ENCODE data around the gene KXD1. TPM values are rescaled to one million over a fixed set of nuclear protein-coding genes. Genes with fewer than 3 reads are reported as not detected.
A peak's percentile ranks its signal among the peaks of the same experiment; 100 is the strongest.

KXD1 gene
- total and polyA plus RNA-seq, 8 donors = 30.8 to 513 (median 77.8) TPM

DNA sequence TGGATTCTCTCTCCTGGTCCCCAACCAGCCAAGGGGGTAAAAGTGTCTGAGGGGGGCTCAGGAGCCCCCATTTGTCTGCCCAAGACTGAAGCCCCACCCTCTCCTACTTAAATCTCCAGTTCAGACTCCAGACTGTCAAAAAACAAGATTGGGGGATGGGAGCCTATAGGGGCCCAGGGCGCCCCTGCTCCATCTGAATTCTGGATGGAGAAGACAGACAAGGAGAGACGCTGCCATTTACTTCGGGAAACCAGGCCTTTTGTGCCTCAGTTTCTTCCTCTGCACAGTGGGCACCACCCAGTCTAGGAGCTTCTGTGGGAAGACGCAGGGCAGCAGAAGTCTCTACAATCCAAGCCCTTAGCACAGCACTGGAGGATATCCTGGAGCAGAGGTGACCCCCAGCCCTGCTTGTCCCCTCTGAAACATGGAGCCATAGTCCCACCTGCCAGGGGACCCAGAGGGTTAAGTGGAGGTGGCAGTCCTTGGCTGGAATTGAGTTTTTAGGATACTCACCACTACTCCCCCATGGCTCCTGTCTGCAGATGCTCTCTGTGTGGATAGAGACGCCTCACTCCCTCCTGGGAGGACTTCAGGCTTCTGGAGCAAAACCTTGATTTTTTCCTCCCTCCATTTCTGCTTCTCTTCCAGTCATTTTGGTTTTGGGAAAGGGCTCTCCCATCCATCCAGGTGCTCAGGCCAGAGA lies 50.6 kb downstream of the KXD1 start:
- intact Hi-C loops (cut with DNase I; ENCODE audit: low total_unique reads) = no loop called here
- Histone ChIP-seq H3K27me3 (peaks cover 62 to 97% (median 96%) of the 10 kb centered on the region in 3 donors), H3K4me3 (no peak overlapping the region), H3K4me1 (peaks cover 51 to 66% (median 65%) of the 10 kb centered on the region in 4 donors), H3K9me3 (no peaks in the 10 kb centered on the region), H3K36me3 (no peaks in the 10 kb centered on the region), H3K27ac (no peak overlapping the region)
- TF ChIP-seq EP300 (IDR thresholded peaks at IDR 0.05) (no peak), POLR2A (IDR thresholded peaks at IDR 0.05) (no peak), POLR2AphosphoS5 (IDR thresholded peaks at IDR 0.05) (no peak)
- TF ChIP-seq, protein P1, sequence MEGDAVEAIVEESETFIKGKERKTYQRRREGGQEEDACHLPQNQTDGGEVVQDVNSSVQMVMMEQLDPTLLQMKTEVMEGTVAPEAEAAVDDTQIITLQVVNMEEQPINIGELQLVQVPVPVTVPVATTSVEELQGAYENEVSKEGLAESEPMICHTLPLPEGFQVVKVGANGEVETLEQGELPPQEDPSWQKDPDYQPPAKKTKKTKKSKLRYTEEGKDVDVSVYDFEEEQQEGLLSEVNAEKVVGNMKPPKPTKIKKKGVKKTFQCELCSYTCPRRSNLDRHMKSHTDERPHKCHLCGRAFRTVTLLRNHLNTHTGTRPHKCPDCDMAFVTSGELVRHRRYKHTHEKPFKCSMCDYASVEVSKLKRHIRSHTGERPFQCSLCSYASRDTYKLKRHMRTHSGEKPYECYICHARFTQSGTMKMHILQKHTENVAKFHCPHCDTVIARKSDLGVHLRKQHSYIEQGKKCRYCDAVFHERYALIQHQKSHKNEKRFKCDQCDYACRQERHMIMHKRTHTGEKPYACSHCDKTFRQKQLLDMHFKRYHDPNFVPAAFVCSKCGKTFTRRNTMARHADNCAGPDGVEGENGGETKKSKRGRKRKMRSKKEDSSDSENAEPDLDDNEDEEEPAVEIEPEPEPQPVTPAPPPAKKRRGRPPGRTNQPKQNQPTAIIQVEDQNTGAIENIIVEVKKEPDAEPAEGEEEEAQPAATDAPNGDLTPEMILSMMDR (IDR thresholded peaks at IDR 0.05) = no peak
- WGBS, 5 donors = 35 to 55% (median 40%) methylated on average over 4 to 5 of the region's 5 CpGs
- DNase-seq = no peak

DNA sequence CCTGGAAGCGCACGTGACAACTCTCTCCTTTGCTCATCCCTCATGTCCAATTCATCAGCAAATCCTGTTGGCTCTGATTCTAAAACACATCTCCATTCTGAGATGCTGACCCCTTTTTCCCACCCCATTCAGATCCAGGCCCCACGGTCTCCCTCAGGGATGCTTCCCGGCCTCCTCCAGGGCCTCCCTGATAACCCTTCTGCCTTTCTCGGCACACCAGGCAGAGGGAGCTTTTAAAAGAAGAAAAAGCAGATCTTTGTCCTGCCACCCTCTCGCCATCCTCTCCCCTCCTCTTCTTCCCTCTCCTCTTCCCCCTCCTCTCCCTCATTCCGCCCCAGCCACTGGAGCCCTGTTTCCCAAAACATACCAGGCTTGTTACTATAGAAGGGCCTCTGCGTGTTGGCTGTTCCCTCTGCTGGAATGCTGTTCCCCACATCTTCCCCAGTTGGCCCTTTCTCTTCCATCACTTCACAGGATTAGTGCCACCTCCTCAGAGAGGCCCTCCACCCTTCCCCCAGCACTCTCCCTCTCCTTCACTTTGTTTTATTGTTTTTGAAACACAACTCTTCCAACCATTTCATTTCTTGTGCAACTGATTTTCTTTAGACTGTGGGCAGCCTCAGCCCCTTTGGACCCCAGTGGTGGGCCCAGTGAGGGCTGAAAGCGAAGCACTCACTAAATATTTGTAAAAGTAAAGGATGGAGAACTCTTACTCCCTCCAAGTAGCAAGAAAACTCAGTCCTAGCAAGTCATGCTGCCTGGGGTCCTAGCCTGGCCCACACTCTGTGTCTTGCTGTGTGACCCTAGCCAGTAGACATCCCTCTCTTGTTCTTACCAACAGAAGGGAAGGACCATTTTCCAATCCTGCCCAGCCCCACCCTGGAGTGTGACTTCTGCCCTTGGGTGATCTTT lies 51.4 kb downstream of the KXD1 start:
- Histone ChIP-seq H3K27me3 (peaks cover 57 to 97% (median 96%) of the 10 kb centered on the region in 3 donors), H3K36me3 (no peaks in the 10 kb centered on the region), H3K9me3 (no peaks in the 10 kb centered on the region), H3K4me3 (no peak overlapping the region), H3K4me1 (peaks cover 48 to 61% (median 58%) of the 10 kb centered on the region in 4 donors), H3K27ac (no peak overlapping the region)
- intact Hi-C loops (cut with DNase I; ENCODE audit: low total_unique reads) = no loop called here
- TF ChIP-seq EP300 (IDR thresholded peaks at IDR 0.05) = no peak
- TF ChIP-seq POLR2AphosphoS5 (IDR thresholded peaks at IDR 0.05) = no peak
- TF ChIP-seq, protein P1 (IDR thresholded peaks at IDR 0.05) = no peak
- no peak for TF ChIP-seq POLR2A (IDR thresholded peaks at IDR 0.05)
- DNase-seq = no peak
- 49 to 59% (median 58%) methylated on average over 9 of the region's 9 CpGs for WGBS, 5 donors

DNA sequence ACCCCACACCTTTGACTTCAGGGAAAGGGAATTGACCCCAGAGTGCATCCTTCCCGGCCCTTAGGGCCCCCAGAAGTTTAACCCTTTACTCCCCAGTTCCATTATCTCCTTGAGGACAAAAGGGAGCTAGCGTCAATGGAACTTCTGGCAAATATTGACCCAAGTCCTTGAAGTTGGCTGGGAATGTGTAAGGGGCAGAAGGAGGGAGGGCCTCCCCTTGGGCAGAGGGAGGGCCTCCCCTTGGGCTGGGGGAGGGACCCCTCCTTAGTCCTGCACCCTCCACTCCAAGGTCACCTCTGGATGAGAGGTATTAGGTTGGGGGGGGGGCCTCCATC lies 52.0 kb downstream of the KXD1 start:
- H3K27me3 ChIP-seq = peaks cover 52 to 97% (median 96%) of the 10 kb centered on the region in 3 donors
- TF ChIP-seq POLR2AphosphoS5 (IDR thresholded peaks at IDR 0.05) (no peak), POLR2A (IDR thresholded peaks at IDR 0.05) (no peak), EP300 (IDR thresholded peaks at IDR 0.05) (no peak)
- TF ChIP-seq, protein P1 (IDR thresholded peaks at IDR 0.05) = no peak
- intact Hi-C loops (cut with DNase I; ENCODE audit: low total_unique reads) = no loop called here

DNA sequence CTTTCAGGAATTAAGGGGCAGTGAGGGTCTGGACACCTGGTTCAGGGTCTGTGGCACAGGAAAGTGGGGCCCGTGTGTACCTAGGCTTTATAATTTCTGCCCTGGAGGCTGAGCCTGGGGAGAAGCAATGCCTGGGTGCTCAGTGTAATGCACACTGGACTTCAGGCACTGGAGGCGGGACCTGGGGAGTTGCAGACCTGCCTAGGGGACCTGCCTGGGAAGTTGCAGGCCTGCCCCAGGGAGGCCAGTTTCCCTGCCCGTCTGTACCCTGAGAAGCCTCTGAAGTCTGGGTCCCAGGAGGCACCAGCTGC lies 52.5 kb downstream of the KXD1 start:
- Histone ChIP-seq H3K36me3 (no peaks in the 10 kb centered on the region), H3K4me1 (peaks cover 48 to 58% (median 55%) of the 10 kb centered on the region in 4 donors), H3K4me3 (no peak overlapping the region), H3K27ac (no peak overlapping the region), H3K9me3 (no peaks in the 10 kb centered on the region), H3K27me3 (peaks cover 47 to 97% (median 96%) of the 10 kb centered on the region in 3 donors)
- TF ChIP-seq, protein P1 (IDR thresholded peaks at IDR 0.05) = no peak
- TF ChIP-seq POLR2AphosphoS5 (IDR thresholded peaks at IDR 0.05) (no peak), EP300 (IDR thresholded peaks at IDR 0.05) (no peak), POLR2A (IDR thresholded peaks at IDR 0.05) (no peak)
- intact Hi-C loops (cut with DNase I; ENCODE audit: low total_unique reads) = no loop called here
- WGBS, 5 donors = 18 to 69% (median 33%) methylated on average over 2 to 3 of the region's 3 CpGs
- DNase-seq = peak in 1 of 2 donors; percentile 37

More for the DNA sequence above, 52.0 kb downstream of the KXD1 start:
- Histone ChIP-seq H3K36me3 (no peaks in the 10 kb centered on the region), H3K4me1 (peaks cover 48 to 60% (median 56%) of the 10 kb centered on the region in 4 donors), H3K9me3 (no peaks in the 10 kb centered on the region), H3K4me3 (no peak overlapping the region), H3K27ac (no peak overlapping the region)
- WGBS, 5 donors = 13 to 33% (median 21%) methylated on average over 2 of the region's 2 CpGs
- no peak for DNase-seq
